Eye (tissue), 1 donor: ENCODE measurements around the gene AOPEP.

Source experiments
- DNase-seq: peaks from one replicate; pipeline ENCODE4 v3.0.0-alpha.2; 2015

AOPEP gene

DNA sequence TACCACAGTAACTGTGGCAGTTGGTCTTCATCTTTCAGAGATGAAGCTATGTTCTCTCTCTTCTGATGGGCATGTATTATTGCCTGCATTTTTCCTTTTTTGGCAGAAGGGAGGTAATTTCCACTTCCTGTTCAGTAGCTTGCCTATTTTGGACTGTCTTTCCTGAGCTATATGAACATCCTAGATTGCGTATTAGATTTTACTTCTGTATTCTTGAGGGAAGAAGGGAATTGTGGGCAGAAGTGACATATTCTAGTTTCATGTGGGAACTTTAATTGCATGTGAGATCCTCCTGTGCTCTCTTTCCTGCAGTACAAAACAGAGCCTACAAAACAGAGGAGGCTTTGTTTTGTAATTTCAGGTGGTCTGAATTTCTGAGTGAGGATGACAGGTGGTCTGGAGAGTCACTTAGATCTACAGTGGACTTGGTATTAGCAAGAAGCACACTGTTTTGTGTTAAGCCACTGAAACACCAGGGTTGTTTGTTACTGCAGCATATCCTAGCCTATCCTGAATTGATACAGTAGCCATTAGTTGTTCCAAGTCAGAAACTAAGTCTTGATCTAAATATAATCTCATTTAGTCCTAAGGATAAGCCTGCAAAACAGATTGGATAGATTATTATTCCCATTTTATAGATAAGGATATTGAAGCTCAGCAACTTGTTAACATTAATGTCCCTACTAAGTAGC lies 68.1 kb downstream of the AOPEP start:
- DNase-seq: no peak

GRCh38 chr9:94796687-94797086 lies 70.2 kb downstream of the AOPEP start:
- DNase-seq: no peak

DNA sequence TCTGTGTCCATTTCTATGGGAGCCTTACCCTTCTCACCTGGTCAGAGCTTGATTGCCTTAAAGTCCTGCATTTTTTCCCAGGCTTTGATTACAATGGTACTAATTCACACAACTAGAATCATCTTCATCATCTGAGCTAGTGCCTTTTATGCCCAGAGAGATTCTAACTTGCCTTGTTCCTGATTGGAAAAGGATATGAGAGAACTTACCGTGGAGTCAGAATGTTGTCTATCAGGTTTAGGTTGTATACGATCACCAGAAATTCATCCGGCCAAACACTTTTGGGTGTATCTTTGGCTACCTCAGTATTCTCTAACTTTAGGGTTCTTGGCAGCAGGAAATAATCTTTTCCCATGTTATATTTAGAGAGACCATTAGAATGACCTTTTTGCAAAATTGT lies 71.7 kb downstream of the AOPEP start:
- no peak for DNase-seq

DNA sequence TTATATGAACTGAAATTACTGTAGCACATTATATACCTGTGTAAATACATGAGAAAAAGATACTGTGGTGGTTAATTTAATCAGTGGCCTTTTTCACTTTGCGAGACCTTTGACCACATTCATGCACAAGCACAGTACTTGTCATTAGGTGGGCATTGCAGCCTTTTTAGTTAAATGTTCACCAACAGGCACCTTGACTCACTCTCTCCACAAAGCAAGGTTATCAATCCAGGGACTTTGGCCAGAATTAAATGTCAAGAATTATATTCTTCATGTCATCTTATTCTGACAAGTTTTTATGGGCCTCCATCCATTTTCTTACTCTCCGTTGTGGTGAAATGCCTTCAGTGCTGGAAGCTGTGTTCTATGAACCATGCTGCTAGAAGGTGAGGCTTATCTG lies 72.2 kb downstream of the AOPEP start:
- DNase-seq: no peak

GRCh38 chr9:94799578-94800264 lies 73.2 kb downstream of the AOPEP start:
- DNase-seq: no peak

GRCh38 chr9:94800424-94801117 lies 74.1 kb downstream of the AOPEP start:
- no peak for DNase-seq

DNA sequence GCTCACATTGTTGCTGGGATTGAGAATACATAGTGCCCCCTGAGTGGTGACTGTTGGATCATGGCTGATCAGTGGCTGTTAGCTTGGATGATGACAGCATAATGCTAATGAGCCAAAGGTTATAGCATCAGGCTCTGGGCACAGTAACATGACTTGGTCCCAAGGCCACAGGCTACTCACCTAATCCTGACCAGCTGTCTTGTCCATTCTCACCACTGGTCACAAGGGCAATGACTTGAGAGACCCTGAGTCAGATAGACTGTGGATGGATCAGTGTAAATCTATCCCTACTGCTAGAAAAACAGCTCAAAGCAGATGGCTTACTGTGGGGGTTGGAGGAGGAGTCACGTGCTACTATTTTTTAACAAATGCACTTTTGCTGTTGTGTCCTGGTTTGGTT lies 74.7 kb downstream of the AOPEP start:
- DNase-seq: no peak

DNA sequence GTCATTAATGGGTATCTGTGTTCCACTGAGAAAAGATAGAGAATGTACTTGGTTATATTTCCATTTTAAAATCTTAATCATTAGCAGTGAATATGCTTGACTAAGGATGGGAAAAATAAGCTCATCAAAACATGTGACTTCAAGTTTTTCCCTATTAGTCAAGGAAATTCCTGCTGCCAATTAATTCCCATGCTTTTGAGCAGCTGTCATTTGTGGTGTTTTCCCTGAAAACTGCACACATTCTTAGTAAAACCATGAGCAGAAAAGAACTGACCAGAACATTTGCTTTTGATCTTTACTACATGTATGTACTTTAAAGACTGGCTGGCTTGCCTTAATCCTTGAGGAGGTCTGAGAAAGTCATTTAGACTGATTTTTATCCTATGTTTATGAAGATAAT lies 75.2 kb downstream of the AOPEP start:
- no peak for DNase-seq

- DNase-seq: no peak
These were observed 75.8 kb downstream of the AOPEP start for GRCh38 chr9:94802251-94802650.

DNA sequence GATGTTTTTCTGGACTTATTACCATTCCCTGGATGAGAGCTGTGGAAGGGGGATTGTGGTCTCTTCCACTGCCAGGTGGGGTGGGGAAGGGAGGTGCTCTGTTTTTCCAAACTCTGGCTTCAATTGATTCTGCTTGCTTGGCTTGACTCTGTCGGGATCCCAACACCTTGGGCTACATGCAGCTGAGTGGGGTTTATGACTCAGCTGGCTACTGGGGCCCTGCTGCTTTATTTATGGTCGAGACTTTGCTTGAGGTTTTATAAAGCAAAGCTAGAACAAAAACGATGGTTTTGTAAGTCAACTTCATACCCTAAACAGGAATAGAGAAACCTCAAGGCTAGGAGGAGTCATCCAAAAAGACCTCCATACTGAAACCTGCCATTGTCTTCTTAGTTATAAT lies 76.3 kb downstream of the AOPEP start:
- no peak for DNase-seq

GRCh38 chr9:94804316-94804715 lies 77.8 kb downstream of the AOPEP start:
- DNase-seq: no peak

DNA sequence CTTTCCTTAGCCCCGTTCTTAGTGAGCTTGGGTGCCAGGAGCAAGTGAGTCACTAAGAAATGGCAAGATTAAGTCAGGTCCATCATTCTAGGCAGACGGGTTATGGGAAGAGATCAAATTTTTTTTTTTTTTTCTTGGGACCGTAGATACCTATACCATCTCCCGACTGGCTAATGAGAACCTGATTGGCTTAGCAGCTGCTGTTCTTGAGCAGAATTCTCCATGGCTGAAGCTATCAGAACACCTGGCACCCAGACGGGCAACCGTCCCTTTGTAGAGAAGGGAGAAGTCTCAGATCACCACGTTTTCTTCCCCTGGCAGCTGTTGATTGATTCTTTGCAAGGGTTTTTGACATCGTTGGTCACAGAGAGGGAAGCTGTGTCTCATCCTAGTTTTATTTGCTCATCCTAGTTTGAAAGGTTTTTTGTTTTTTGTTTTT lies 78.6 kb downstream of the AOPEP start:
- no peak for DNase-seq

- no peak for DNase-seq
These were observed 79.1 kb downstream of the AOPEP start for GRCh38 chr9:94805585-94805984.

GRCh38 chr9:94806307-94806893 lies 79.9 kb downstream of the AOPEP start:
- no peak for DNase-seq

GRCh38 chr9:94807556-94807955 lies 81.1 kb downstream of the AOPEP start:
- no peak for DNase-seq

- DNase-seq: no peak
These were observed 82.6 kb downstream of the AOPEP start for GRCh38 chr9:94808926-94809700.

GRCh38 chr9:94809778-94810177 lies 83.3 kb downstream of the AOPEP start:
- DNase-seq: no peak

DNA sequence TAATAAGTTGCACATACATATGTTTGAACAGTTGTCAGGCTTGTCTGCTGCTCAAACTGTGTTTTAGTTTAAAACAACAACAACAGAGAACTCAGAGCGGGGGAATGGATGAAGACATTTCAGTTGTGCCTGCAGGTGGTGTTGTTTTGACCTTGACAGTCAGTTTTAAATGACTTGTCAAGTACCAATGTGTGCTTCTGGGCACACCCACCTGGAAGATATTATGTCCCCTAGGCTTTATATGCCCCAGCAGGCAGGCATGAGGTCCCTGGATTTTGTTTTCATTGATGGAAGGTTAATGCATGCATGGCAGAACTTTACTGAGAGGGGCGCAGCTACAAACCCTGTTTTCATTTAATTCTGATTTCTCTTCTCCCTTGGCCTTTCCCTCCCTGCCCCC lies 84.6 kb downstream of the AOPEP start:
- no peak for DNase-seq

DNA sequence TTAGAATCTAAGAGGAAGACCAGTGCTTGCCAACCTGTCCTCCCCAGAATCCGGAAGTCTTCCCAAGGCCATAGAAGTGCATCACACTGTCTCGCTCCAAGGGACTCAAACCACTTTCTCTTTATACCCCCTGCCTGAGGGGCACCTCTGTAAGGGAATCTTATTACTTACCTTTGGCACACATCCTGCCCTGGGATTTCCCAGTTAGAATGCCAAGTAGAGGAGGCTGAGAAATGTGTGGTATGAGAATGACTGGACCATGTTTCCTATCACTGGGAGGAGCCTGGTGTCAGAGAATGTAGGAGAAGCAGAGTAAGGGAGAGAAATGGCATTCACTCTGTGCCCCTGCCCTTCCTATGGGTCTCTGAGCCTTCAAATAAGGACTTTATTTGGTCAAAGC lies 85.8 kb downstream of the AOPEP start:
- DNase-seq: no peak

DNA sequence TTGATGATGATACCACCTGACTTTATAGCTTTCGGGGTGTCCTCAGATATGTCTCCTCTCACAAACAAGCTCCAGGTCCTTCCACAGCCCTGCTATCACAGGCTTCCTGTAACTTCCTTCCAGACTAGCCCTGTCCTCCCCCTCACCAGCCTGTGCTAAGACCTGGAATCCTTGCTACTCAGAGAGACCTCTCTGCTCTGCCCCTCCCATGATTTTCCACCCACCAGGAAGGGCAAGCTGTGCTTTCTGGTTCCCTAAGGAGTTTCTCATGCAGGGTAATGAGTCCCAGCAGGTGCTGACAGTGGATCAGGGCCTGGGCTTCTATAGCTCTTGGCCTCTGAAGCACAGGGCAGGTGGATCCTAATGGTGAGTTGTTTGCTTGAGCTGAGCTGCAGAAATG lies 86.9 kb downstream of the AOPEP start:
- DNase-seq: no peak

- no peak for DNase-seq
These were observed 91.0 kb downstream of the AOPEP start for GRCh38 chr9:94817291-94818177.

GRCh38 chr9:94818178-94818541 lies 91.7 kb downstream of the AOPEP start:
- no peak for DNase-seq
